Progenitor cell of endocrine pancreas (in vitro differentiated cells): ENCODE measurements around the gene ZKSCAN2. TPM values are rescaled to one million over a fixed set of nuclear protein-coding genes. Genes with fewer than 3 reads are reported as not detected.

Experiments used
- DNase-seq: peaks from one replicate; pipeline ENCODE4 v3.0.0; 2021; ENCODE audit warnings: low spot score; ENCODE audit not compliant: unreplicated experiment
- H3K27ac Mint-ChIP-seq: 2 replicates; pipeline ENCODE4 v1.8.0; 2021; ENCODE audit warnings: mild to moderate bottlenecking, moderate library complexity, mixed read lengths
- H3K27me3 Mint-ChIP-seq: 2 replicates; pipeline ENCODE4 v1.8.0; 2021; ENCODE audit warnings: mixed read lengths
- H3K36me3 Mint-ChIP-seq: 2 replicates; pipeline ENCODE4 v1.8.0; 2022; ENCODE audit warnings: mixed read lengths; ENCODE audit not compliant: insufficient read depth
- H3K4me1 Mint-ChIP-seq: 2 replicates; pipeline ENCODE4 v1.8.0; 2021; ENCODE audit warnings: low read depth, mixed read lengths
- H3K4me3 Mint-ChIP-seq: 2 replicates; pipeline ENCODE4 v1.8.0; 2021; ENCODE audit warnings: low read depth, mild to moderate bottlenecking, moderate library complexity, mixed read lengths
- H3K9me3 Mint-ChIP-seq: 2 replicates; pipeline ENCODE4 v1.8.0; 2021; ENCODE audit warnings: low read depth, mixed read lengths
- CTCF ChIP-seq: fragments of 200-600 bp; sonication (generic); IDR thresholded peaks from one replicate; pipeline ENCODE4 v1.5.0; 2021; ENCODE audit warnings: antibody characterized with exemption, mild to moderate bottlenecking; ENCODE audit not compliant: unreplicated experiment
- long read RNA-seq: library from polyadenylated mRNA; unstranded; transcript quantifications from one replicate; pipeline ENCODE4 v2.0.0, GENCODE V29; 2020
- total RNA-seq: library from RNA; stranded (reverse); gene quantifications from 2 replicates; pipeline ENCODE4 v1.2.1, GENCODE V29; 2021

Gene ZKSCAN2
- 17.3 and 17.9 TPM in 2 replicates for total RNA-seq
- long read RNA-seq, full-length matches to known transcripts: 3 of 14 reads
- long read RNA-seq, partial matches to known transcripts: 0 of 14 reads
- long read RNA-seq, other reads (novel, unspliced or antisense): 11 of 14 reads

GRCh38 chr16:25257470-25257955 is at the start of gene ZKSCAN2:
Gene ZKSCAN2, minus strand, starts transcription at chr16:25257845. Its CDS starts 718 bp downstream, at chr16:25257127.
- H3K36me3 Mint-ChIP-seq: peaks cover 7% of the 10 kb centered on the region
- TF ChIP-seq CTCF: no peak
- peak within 1 kb of the TSS; percentile 100 for H3K27ac Mint-ChIP-seq
- no peaks in the 10 kb centered on the region for H3K27me3 Mint-ChIP-seq
- H3K4me3 Mint-ChIP-seq: peak within 1 kb of the TSS; percentile 77
- peaks cover 25% of the 10 kb centered on the region for H3K4me1 Mint-ChIP-seq
- H3K9me3 Mint-ChIP-seq: no peaks in the 10 kb centered on the region
- peak; percentile 79 for DNase-seq

- no peak overlapping the region for H3K27ac Mint-ChIP-seq
- H3K27me3 Mint-ChIP-seq: peaks cover 57% of the 10 kb centered on the region
- TF ChIP-seq CTCF: no peak
- H3K9me3 Mint-ChIP-seq: no peaks in the 10 kb centered on the region
- H3K4me3 Mint-ChIP-seq: no peak overlapping the region
- no peak for DNase-seq
- no peaks in the 10 kb centered on the region for H3K36me3 Mint-ChIP-seq
- peaks cover 10% of the 10 kb centered on the region for H3K4me1 Mint-ChIP-seq
Observed at GRCh38 chr16:25299792-25300590, 42.3 kb upstream of the ZKSCAN2 start.

GRCh38 chr16:25298165-25298872 is 40.7 kb upstream of the ZKSCAN2 start:
- Mint-ChIP-seq H3K4me3 (no peak overlapping the region), H3K36me3 (peaks cover 4% of the 10 kb centered on the region), H3K27me3 (peaks cover 61% of the 10 kb centered on the region), H3K9me3 (no peaks in the 10 kb centered on the region), H3K27ac (no peak overlapping the region), H3K4me1 (peaks cover 10% of the 10 kb centered on the region)
- no peak for TF ChIP-seq CTCF
- no peak for DNase-seq

- peaks cover 10% of the 10 kb centered on the region for H3K4me1 Mint-ChIP-seq
- peaks cover 11% of the 10 kb centered on the region for H3K36me3 Mint-ChIP-seq
- H3K27me3 Mint-ChIP-seq: peaks cover 65% of the 10 kb centered on the region
- H3K27ac Mint-ChIP-seq: no peak overlapping the region
- no peak for DNase-seq
- H3K9me3 Mint-ChIP-seq: peaks cover 2% of the 10 kb centered on the region
- no peak overlapping the region for H3K4me3 Mint-ChIP-seq
- no peak for TF ChIP-seq CTCF
Observed at GRCh38 chr16:25297151-25297787, 39.6 kb upstream of the ZKSCAN2 start.

- Mint-ChIP-seq H3K4me3 (no peak overlapping the region), H3K4me1 (no peaks in the 10 kb centered on the region), H3K27ac (no peak overlapping the region), H3K27me3 (peaks cover 31% of the 10 kb centered on the region), H3K9me3 (peaks cover 2% of the 10 kb centered on the region), H3K36me3 (peaks cover 27% of the 10 kb centered on the region)
- DNase-seq: no peak
- TF ChIP-seq CTCF: no peak
Observed at GRCh38 chr16:25291580-25291979, 33.9 kb upstream of the ZKSCAN2 start.
